HEK293 (cell line): ENCODE measurements around the gene CA5A.

Source experiments
- CTCF ChIA-PET: fragments of 350-600 bp; formaldehyde crosslinking; extraction: SDS; loops from one replicate; lab custom pipeline; 2021; ENCODE audit warnings: antibody characterized with exemption; lab: Yijun Ruan, JAX
- POLR2A ChIA-PET: fragments of 300-600 bp; formaldehyde crosslinking; extraction: SDS; loops from one replicate; lab custom pipeline; 2020; ENCODE audit warnings: antibody characterized with exemption, inconsistent platforms; lab: Yijun Ruan, JAX
- H3K27ac ChIP-seq: fragments of 200-500 bp; sonication (Bioruptor generic); 2 replicates; pipeline ENCODE4 v1.5.1; 2014; ENCODE audit warnings: low read depth, low read length, control low read depth, inconsistent platforms; ENCODE audit errors: extremely low read depth
- H3K36me3 ChIP-seq, 2 experiments: fragments of 200-500 bp in 1 of 2; sonication (Bioruptor generic) in 1 of 2; 1 replicate in 1 of 2; 2 replicates in 1 of 2; pipeline ENCODE4 v1.5.1; 2014 to 2017; ENCODE audit warnings: inconsistent platforms in 2 of 2, low read length in 2 of 2; ENCODE audit not compliant: control insufficient read depth in 2 of 2, insufficient read depth in 1 of 2
- H3K4me1 ChIP-seq: fragments of 200-500 bp; sonication (Bioruptor generic); 2 replicates; pipeline ENCODE4 v1.5.1; 2014; ENCODE audit warnings: mild to moderate bottlenecking, low read length, inconsistent platforms; ENCODE audit not compliant: control insufficient read depth, insufficient read depth
- H3K4me3 ChIP-seq: 2 replicates; pipeline ENCODE4 v1.5.1; 2011; ENCODE audit warnings: low read depth, mild to moderate bottlenecking, control low read depth, low read length, moderate library complexity
- H3K9me3 ChIP-seq: fragments of 200-500 bp; sonication (Bioruptor generic); 2 replicates; pipeline ENCODE4 v1.5.1; 2014; ENCODE audit warnings: low read depth, low read length, inconsistent platforms; ENCODE audit not compliant: control insufficient read depth, insufficient read depth
- FEZF1 ChIP-seq: fragments of 450-650 bp; formaldehyde crosslinking; IDR thresholded peaks from 2 replicates; pipeline ENCODE4 v1.5.1; 2016; ENCODE audit warnings: missing biosample characterization, missing genetic modification characterization
- GLIS2 ChIP-seq: fragments of 450-650 bp; formaldehyde crosslinking; IDR thresholded peaks from 2 replicates; pipeline ENCODE4 v1.5.1; 2016; ENCODE audit warnings: missing biosample characterization, missing genetic modification characterization
- IKZF3 ChIP-seq: fragments of 450-650 bp; IDR thresholded peaks from 2 replicates; pipeline ENCODE4 v1.5.0; 2018; ENCODE audit warnings: missing biosample characterization, mild to moderate bottlenecking, missing genetic modification characterization, moderate library complexity
- SCRT2 ChIP-seq: fragments of 450-650 bp; formaldehyde crosslinking; IDR thresholded peaks from 2 replicates; pipeline ENCODE4 v1.5.1; 2016; ENCODE audit warnings: missing biosample characterization, missing genetic modification characterization
- SP2 ChIP-seq: fragments of 450-650 bp; formaldehyde crosslinking; IDR thresholded peaks from 2 replicates; pipeline ENCODE4 v1.5.1; 2016; ENCODE audit warnings: missing biosample characterization, missing genetic modification characterization
- SP3 ChIP-seq: fragments of 450-650 bp; formaldehyde crosslinking; IDR thresholded peaks from 2 replicates; pipeline ENCODE4 v1.5.1; 2016; ENCODE audit warnings: missing biosample characterization, missing genetic modification characterization
- SP7 ChIP-seq: fragments of 450-650 bp; formaldehyde crosslinking; IDR thresholded peaks from 2 replicates; pipeline ENCODE4 v1.5.1; 2016; ENCODE audit warnings: missing biosample characterization, missing genetic modification characterization
- ZBTB17 ChIP-seq: fragments of 450-650 bp; formaldehyde crosslinking; IDR thresholded peaks from 2 replicates; pipeline ENCODE4 v1.5.1; 2016; ENCODE audit warnings: missing biosample characterization, missing genetic modification characterization
- ZBTB21 ChIP-seq: fragments of 450-650 bp; formaldehyde crosslinking; IDR thresholded peaks from 2 replicates; pipeline ENCODE4 v1.5.1; 2017; ENCODE audit warnings: missing biosample characterization, missing genetic modification characterization
- ZBTB48 ChIP-seq: fragments of 450-650 bp; formaldehyde crosslinking; IDR thresholded peaks from 2 replicates; pipeline ENCODE4 v1.5.1; 2016; ENCODE audit warnings: missing biosample characterization, missing genetic modification characterization
- ZIC2 ChIP-seq: fragments of 450-650 bp; formaldehyde crosslinking; IDR thresholded peaks from 2 replicates; pipeline ENCODE4 v1.5.1; 2016; ENCODE audit warnings: missing biosample characterization, missing genetic modification characterization
- ZNF10 ChIP-seq: fragments of 450-650 bp; formaldehyde crosslinking; IDR thresholded peaks from 2 replicates; pipeline ENCODE4 v1.5.1; 2017; ENCODE audit warnings: missing biosample characterization, missing genetic modification characterization
- ZNF335 ChIP-seq: fragments of 450-650 bp; formaldehyde crosslinking; conservative IDR thresholded peaks from 2 replicates; pipeline ENCODE4 v1.5.1; 2016; ENCODE audit warnings: missing biosample characterization, missing genetic modification characterization
- ZNF530 ChIP-seq: fragments of 450-650 bp; formaldehyde crosslinking; IDR thresholded peaks from 2 replicates; pipeline ENCODE4 v1.5.1; 2016; ENCODE audit warnings: low read depth, missing biosample characterization, missing genetic modification characterization
- ZNF626 ChIP-seq: fragments of 450-650 bp; sonication (Bioruptor Pico); formaldehyde crosslinking; IDR thresholded peaks from 2 replicates; pipeline ENCODE4 v1.5.1; 2018; ENCODE audit warnings: missing biosample characterization, missing genetic modification characterization, inconsistent platforms
- ZNF629 ChIP-seq: fragments of 450-650 bp; formaldehyde crosslinking; IDR thresholded peaks from 2 replicates; pipeline ENCODE4 v1.5.1; 2017; ENCODE audit warnings: missing biosample characterization, missing genetic modification characterization
- TF ChIP-seq, protein P1 (sequence below): fragments of 450-650 bp; formaldehyde crosslinking; IDR thresholded peaks from 2 replicates; pipeline ENCODE4 v1.5.1; 2016; ENCODE audit warnings: missing biosample characterization, missing genetic modification characterization, low read depth
- TF ChIP-seq, protein P2 (sequence below): fragments of 450-650 bp; formaldehyde crosslinking; IDR thresholded peaks from 2 replicates; pipeline ENCODE4 v1.5.1; 2016; ENCODE audit warnings: missing biosample characterization, missing genetic modification characterization
- TF ChIP-seq, protein P3 (sequence below): IDR thresholded peaks from 2 replicates; pipeline ENCODE4 v1.6.1; 2011; ENCODE audit warnings: mild to moderate bottlenecking, low read depth, low read length, borderline replicate concordance

Gene CA5A

DNA sequence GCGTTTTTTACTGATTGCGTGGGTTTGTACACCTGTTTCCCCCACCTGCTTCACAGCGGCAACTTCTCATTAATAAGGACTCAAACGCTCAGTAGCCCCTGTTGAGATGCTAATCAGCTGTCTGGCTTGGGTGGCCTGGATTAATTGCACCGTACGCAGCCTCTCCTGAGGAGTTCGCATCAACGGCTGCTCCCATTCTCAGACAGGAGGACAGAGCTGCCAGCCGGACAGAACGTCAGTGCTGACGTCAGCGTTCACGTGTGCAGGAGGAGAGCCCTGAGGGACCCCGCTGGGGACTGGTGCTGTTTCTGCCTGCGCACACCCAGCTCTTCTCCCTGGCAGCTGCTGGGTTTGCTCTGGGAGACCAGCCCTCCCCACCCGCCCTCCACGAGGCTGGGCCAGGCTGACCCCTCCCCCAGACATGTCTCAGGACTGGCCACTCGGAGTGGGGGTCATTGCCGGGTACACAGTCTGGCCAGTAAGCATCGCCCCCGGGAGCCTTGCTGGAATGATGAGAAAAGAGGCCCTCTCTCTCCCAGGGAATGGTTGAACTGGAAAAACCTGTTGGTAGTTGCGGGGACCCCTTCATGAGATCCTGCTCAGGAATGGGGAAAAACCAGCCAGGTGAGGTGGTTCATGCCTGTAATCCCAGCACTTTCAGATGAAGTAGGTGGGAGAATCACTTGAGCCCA, 9.2 kb upstream of the CA5A start:
- no peaks in the 10 kb centered on the region for H3K4me1 ChIP-seq
- ChIA-PET CTCF (interaction anchor here (0.6 kb wide), 2 partner anchors 16 to 18 kb away, joined by 3 read pairs; no protein-coding TSS in a partner anchor), POLR2A (interaction anchor here (0.6 kb wide), 1 partner anchor 57 kb away, joined by 4 read pairs; no protein-coding TSS in a partner anchor)
- peak overlapping the region; percentile 18; the same call in 1 of the 2 replicates for H3K4me3 ChIP-seq
- H3K36me3 ChIP-seq = no peaks in the 10 kb centered on the region
- peak overlapping the region; percentile 30; the same call in 1 of the 2 replicates for H3K27ac ChIP-seq
- H3K9me3 ChIP-seq = no peaks in the 10 kb centered on the region
- peak; percentile 45; the same call in 1 of the 2 replicates for TF ChIP-seq SP7 (tag by site-specific recombination)
- TF ChIP-seq FEZF1 (tag by site-specific recombination) = no peak
- TF ChIP-seq, protein P1, sequence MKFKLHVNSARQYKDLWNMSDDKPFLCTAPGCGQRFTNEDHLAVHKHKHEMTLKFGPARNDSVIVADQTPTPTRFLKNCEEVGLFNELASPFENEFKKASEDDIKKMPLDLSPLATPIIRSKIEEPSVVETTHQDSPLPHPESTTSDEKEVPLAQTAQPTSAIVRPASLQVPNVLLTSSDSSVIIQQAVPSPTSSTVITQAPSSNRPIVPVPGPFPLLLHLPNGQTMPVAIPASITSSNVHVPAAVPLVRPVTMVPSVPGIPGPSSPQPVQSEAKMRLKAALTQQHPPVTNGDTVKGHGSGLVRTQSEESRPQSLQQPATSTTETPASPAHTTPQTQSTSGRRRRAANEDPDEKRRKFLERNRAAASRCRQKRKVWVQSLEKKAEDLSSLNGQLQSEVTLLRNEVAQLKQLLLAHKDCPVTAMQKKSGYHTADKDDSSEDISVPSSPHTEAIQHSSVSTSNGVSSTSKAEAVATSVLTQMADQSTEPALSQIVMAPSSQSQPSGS (tag by site-specific recombination) = peak; percentile 85
- 0 out of 2 replicates have a peak, but pooled peaks have one; percentile 27 for TF ChIP-seq ZBTB17 (tag by site-specific recombination)
- peak; percentile 13; the same call in 1 of the 2 replicates for TF ChIP-seq SP3 (tag by site-specific recombination)
- TF ChIP-seq, protein P2, sequence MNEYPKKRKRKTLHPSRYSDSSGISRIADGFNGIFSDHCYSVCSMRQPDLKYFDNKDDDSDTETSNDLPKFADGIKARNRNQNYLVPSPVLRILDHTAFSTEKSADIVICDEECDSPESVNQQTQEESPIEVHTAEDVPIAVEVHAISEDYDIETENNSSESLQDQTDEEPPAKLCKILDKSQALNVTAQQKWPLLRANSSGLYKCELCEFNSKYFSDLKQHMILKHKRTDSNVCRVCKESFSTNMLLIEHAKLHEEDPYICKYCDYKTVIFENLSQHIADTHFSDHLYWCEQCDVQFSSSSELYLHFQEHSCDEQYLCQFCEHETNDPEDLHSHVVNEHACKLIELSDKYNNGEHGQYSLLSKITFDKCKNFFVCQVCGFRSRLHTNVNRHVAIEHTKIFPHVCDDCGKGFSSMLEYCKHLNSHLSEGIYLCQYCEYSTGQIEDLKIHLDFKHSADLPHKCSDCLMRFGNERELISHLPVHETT (tag by site-specific recombination) = no peak
- no peak for TF ChIP-seq ZNF626
- peak; percentile 76; the same call in 1 of the 2 replicates for TF ChIP-seq ZBTB21
- TF ChIP-seq SP2 (tag by site-specific recombination) = peak; percentile 35; the same call in 1 of the 2 replicates
- TF ChIP-seq GLIS2 (tag by site-specific recombination) = peak; percentile 37; the same call in 1 of the 2 replicates
- peak; percentile 30; the same call in 1 of the 2 replicates for TF ChIP-seq ZIC2
- TF ChIP-seq ZNF530 (tag by site-specific recombination) = no peak
- peak; percentile 89 for TF ChIP-seq ZNF629 (tag by site-specific recombination)
- 0 out of 2 replicates have a peak, but pooled peaks have one; percentile 24 for TF ChIP-seq ZBTB48 (tag by site-specific recombination)
- peak; percentile 62 for TF ChIP-seq ZNF335
- peak; percentile 40; the same call in 1 of the 2 replicates for TF ChIP-seq SCRT2
- TF ChIP-seq IKZF3 (tag by site-specific recombination) = 0 out of 2 replicates have a peak, but pooled peaks have one; percentile 5

DNA sequence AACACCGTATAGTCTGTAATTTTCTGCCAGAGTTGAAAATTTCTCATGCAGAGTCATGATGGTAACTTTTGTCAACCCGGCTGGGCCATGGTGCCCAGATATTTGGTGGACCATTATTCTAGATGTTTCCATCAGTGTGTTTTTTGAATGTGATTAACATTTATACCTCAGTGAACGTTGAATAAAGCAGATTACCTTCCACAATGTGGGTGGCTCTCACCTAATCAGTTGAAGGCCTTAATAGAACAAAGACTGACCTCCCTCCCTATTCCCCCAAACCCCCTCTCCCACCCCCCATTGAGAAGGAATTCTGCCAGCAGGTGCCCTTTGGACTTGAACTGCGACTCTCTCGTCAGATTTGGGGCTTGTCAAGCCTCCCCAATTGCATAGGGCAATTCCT, 6.4 kb upstream of the CA5A start:
- H3K9me3 ChIP-seq = no peaks in the 10 kb centered on the region
- TF ChIP-seq ZNF10 (tag by site-specific recombination) = peak; percentile 92
- TF ChIP-seq, protein P3, sequence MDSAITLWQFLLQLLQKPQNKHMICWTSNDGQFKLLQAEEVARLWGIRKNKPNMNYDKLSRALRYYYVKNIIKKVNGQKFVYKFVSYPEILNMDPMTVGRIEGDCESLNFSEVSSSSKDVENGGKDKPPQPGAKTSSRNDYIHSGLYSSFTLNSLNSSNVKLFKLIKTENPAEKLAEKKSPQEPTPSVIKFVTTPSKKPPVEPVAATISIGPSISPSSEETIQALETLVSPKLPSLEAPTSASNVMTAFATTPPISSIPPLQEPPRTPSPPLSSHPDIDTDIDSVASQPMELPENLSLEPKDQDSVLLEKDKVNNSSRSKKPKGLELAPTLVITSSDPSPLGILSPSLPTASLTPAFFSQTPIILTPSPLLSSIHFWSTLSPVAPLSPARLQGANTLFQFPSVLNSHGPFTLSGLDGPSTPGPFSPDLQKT = no peak
- no peaks in the 10 kb centered on the region for H3K36me3 ChIP-seq
- no peaks in the 10 kb centered on the region for H3K4me1 ChIP-seq
- POLR2A ChIA-PET = no interaction called here
- H3K27ac ChIP-seq = no peak overlapping the region
- CTCF ChIA-PET = interaction anchor here (0.6 to 0.7 kb wide), 2 partner anchors 21 to 93 kb away, joined by 3 read pairs; no protein-coding TSS in a partner anchor
- H3K4me3 ChIP-seq = no peak overlapping the region
